Measurements from ENCODE around the gene PHF21A. TPM values are rescaled to one million over a fixed set of nuclear protein-coding genes. Genes with fewer than 3 reads are reported as not detected.

PHF21A gene
- total RNA-seq, 4 donors from 2014 or later, result 9.8 to 20.2 (median 15.4) TPM

DNA sequence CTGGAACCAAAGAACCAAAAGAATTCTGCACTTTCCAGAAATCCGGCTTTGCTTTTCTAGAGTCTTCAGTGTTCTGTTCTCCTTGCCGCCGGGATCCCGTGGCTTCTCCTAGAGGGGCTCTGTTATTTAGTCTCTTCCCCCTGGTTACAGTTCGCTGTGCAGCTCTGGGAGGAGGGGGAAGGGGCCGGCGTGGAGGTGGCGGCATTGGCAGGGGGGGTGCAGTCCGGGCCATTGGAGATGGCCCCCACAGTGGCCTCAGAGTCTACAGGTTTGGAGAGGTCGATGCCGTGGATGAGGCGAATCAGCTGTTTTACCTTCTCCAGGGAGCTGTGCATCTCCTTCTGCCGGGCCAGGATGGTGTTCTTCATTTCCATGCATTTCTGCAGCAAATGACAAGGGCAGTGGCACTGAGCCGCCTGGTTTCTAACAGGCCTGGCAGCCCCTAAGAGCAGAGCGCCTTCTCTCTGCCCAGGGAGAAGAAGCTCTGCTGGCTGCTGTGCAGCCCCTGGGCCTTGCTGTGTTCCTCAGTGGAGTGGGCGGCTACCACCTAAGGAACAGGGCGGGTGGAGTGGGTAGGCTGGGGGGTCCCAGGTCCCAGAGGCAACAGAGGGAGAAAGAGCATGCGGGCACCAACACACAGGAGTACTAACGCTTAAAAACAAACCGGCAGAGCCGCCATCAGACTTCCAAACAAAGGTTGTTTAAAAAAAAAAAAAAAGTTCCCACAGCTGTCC, 187.2 kb downstream of the PHF21A start:
- ATAC-seq, result no peak
- TF ChIP-seq, protein P1, sequence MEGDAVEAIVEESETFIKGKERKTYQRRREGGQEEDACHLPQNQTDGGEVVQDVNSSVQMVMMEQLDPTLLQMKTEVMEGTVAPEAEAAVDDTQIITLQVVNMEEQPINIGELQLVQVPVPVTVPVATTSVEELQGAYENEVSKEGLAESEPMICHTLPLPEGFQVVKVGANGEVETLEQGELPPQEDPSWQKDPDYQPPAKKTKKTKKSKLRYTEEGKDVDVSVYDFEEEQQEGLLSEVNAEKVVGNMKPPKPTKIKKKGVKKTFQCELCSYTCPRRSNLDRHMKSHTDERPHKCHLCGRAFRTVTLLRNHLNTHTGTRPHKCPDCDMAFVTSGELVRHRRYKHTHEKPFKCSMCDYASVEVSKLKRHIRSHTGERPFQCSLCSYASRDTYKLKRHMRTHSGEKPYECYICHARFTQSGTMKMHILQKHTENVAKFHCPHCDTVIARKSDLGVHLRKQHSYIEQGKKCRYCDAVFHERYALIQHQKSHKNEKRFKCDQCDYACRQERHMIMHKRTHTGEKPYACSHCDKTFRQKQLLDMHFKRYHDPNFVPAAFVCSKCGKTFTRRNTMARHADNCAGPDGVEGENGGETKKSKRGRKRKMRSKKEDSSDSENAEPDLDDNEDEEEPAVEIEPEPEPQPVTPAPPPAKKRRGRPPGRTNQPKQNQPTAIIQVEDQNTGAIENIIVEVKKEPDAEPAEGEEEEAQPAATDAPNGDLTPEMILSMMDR (IDR thresholded peaks at IDR 0.05 in 4 of 5, conservative IDR thresholded peaks at IDR 0.05 in 1 of 5), result no peak
- no peak for TF ChIP-seq POLR2A (IDR thresholded peaks at IDR 0.05)
- Histone ChIP-seq H3K27ac (no peak overlapping the region), H3K4me3 (no peak overlapping the region), H3K36me3 (peaks cover 0 to 42% of the 10 kb centered on the region in 2 donors), H3K4me1 (peaks cover 3 to 12% of the 10 kb centered on the region in 2 donors), H3K9me3 (no peaks in the 10 kb centered on the region), H3K27me3 (no peaks in the 10 kb centered on the region)
- DNase-seq, result no peak
- in situ Hi-C loops (cut with MboI; ENCODE audit: low sequenced_read_pairs in 4 of 4), result no loop called here
- intact Hi-C loops (cut with DNase I; ENCODE audit: low total_unique reads), result no loop called here

DNA sequence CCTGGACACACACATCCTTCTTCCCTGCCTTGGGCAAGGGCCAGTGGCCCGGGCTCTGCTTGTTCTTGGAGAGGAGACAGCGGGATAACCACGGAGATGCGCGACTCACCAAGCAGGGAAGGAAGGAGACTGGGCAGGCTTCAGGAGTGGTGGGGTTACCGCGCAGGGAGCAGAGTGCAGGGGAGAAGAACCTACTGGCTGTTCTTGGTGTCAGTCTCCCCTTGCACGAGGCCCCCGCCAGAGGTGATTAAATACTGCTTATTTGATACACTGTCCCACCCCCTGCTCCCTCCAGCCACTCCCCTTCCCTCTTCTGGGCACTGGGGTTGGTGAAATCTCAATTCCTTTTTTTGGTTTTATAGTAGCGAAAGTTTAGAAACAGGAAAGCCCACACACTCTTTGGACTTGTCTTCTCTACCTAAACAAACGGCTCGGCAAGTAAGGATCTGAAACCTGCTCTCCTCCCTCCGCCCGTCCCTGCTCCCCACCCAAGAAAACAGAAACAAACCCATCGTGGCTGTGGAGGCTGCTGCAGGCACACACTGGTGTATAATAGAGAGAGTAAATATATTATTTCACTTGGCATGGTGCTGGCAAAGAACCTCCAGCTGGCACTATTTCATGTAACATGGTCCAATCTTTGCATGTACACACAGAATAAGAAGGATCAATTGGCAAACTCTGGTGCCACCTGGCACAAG, 188.0 kb downstream of the PHF21A start:
- peaks cover 3 to 12% of the 10 kb centered on the region in 2 donors for H3K4me1 ChIP-seq
- in situ Hi-C loops (cut with MboI; ENCODE audit: low sequenced_read_pairs in 4 of 4) (no loop called here), intact Hi-C loops (cut with DNase I; ENCODE audit: low total_unique reads) (no loop called here)
- H3K27ac ChIP-seq, result no peak overlapping the region
- DNase-seq (no peak), ATAC-seq (no peak)
- no peak overlapping the region for H3K4me3 ChIP-seq
- H3K9me3 ChIP-seq, result no peaks in the 10 kb centered on the region
- peaks cover 0 to 42% of the 10 kb centered on the region in 2 donors for H3K36me3 ChIP-seq
- H3K27me3 ChIP-seq, result no peaks in the 10 kb centered on the region
- no peak for TF ChIP-seq POLR2A (IDR thresholded peaks at IDR 0.05)
- TF ChIP-seq, protein P1 (IDR thresholded peaks at IDR 0.05 in 4 of 5, conservative IDR thresholded peaks at IDR 0.05 in 1 of 5), result no peak

DNA sequence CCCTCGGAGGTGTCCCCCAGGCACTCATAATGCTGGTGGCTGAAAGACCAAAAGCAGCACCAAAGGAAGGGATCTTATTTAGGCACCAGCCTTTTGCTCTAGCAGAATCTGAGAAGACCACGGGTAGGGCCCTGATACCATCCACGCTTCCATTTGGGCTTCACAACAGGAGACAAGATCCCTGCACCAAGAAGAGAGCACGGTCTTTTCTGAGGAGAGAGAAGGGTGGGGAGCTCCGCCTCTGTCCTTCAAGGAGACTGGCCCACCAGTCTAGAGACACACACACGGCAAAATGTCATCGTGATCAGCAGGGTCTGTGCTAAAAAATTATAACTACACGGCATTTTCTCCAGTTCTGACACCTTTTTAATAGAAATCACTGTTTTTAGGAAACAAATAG, 189.0 kb downstream of the PHF21A start:
- intact Hi-C loops (cut with DNase I; ENCODE audit: low total_unique reads), result no loop called here
- H3K4me1 ChIP-seq, result peaks cover 3 to 12% of the 10 kb centered on the region in 2 donors

GRCh38 chr11:45931739-45932138, 189.5 kb downstream of the PHF21A start:
- intact Hi-C loops (cut with DNase I; ENCODE audit: low total_unique reads) (no loop called here), in situ Hi-C loops (cut with MboI; ENCODE audit: low sequenced_read_pairs in 4 of 4) (no loop called here)
- no peak overlapping the region for H3K4me3 ChIP-seq
- ATAC-seq (no peak), DNase-seq (no peak)
- no peaks in the 10 kb centered on the region for H3K9me3 ChIP-seq
- no peaks in the 10 kb centered on the region for H3K27me3 ChIP-seq
- TF ChIP-seq, protein P1 (IDR thresholded peaks at IDR 0.05 in 4 of 5, conservative IDR thresholded peaks at IDR 0.05 in 1 of 5), result no peak
- no peak for TF ChIP-seq POLR2A (IDR thresholded peaks at IDR 0.05)
- H3K36me3 ChIP-seq, result peaks cover 0 to 32% of the 10 kb centered on the region in 2 donors
- no peak overlapping the region for H3K27ac ChIP-seq
- H3K4me1 ChIP-seq, result peaks cover 3 to 10% of the 10 kb centered on the region in 2 donors

More for the DNA sequence above, 189.0 kb downstream of the PHF21A start:
- no peak overlapping the region for H3K27ac ChIP-seq
- H3K9me3 ChIP-seq, result no peaks in the 10 kb centered on the region
- no peaks in the 10 kb centered on the region for H3K27me3 ChIP-seq
- in situ Hi-C loops (cut with MboI; ENCODE audit: low sequenced_read_pairs in 4 of 4), result no loop called here
- DNase-seq (no peak), ATAC-seq (no peak)
- TF ChIP-seq POLR2A (IDR thresholded peaks at IDR 0.05), result no peak
- TF ChIP-seq, protein P1 (IDR thresholded peaks at IDR 0.05 in 4 of 5, conservative IDR thresholded peaks at IDR 0.05 in 1 of 5), result no peak
- peaks cover 0 to 36% of the 10 kb centered on the region in 2 donors for H3K36me3 ChIP-seq
- no peak overlapping the region for H3K4me3 ChIP-seq

Measured in gastrocnemius medialis (tissue), 4 donors.